COLO829 (cell line): ENCODE measurements around the gene ATF2.
"Not testable (repeated sequence)": the region's sequence is repeated elsewhere in the genome, so short reads cannot be mapped to it uniquely, and the experiment has no call there.

ENCODE experiments used
- DNase-seq: peaks from one replicate; pipeline ENCODE4 v3.0.0; 2012; ENCODE audit warnings: low spot score

The ATF2 gene

GRCh38 chr2:175164235-175164634, 3.8 kb downstream of the ATF2 start:
- DNase-seq, result no peak

DNA sequence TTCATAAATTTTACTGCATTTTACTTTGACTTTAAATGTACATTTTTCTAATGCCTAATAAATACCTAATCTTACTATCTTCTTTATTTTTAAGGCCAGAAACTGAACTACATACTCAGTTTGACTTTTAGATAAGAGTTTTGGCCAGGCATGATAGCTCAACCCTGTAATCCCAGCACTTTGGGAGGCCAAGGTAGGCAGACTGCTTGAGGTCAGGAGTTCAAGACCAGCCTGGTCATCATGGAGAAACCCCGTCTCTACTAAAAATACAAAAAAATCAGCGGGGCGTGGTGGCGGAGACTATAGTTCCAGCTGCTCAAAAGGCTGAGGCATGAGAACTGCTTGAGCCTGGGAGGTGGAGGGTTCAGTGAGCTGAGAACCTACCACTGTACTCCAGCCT, 9.1 kb downstream of the ATF2 start:
- no peak for DNase-seq

DNA sequence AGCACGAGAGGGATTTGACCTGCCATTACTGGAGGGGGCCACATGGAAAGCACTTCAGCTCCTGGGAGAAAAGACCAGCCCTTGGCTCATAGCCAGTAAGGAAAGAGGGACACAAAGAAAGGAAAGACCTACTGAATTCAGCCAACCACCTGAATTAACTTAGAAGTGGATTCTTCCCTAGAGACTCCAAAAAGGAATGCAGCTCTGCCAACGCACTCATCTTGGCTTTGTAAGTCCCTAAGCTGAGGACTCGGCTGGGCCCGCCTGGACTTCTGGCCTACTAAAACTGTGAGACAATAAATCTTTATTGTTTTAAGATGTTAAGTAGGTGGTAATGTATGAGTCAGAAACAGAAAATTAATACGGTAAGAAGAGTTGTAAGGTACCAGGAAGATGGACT, 11.5 kb downstream of the ATF2 start:
- no peak for DNase-seq

DNA sequence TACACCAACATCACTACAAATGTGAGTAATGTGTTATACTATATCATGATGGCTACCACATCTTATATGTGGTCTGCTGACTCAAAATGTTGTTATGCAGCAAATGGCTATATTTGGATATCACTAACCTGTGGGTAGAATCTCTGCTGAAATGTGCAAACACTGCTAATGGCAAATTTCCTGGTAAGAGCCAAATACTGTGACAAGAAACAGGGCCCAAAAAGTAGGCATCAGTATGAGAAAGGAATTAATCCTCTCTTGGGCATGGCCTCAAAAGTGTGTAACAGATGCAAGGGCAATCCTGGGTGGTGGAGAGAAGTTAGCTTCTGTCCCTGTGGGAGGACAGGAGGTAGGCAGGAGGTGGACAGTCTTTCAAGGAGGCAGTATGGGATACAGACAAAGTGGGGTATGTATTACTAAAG, 13.3 kb downstream of the ATF2 start:
- no peak for DNase-seq

- no peak for DNase-seq
These were observed 15.8 kb downstream of the ATF2 start for GRCh38 chr2:175152242-175152641.

DNA sequence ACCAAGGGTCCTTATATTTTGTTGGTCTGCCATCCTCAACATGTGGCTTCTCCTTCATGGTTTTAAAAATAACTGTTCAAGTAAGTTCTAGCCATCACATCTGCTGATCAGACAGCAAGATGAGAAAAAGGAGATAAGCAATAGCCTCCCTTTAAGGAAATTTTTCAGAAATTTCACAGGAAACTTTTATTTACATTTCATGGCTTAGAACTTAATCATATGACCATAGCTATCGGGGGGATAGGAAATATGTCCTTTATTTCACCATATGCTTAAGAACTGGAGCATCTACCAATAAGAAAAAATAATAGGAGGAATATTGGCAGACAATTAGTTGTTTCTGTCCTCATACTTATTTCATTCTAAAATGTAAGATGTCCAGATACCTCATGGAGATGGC, 16.2 kb downstream of the ATF2 start:
- DNase-seq, result no peak

GRCh38 chr2:175147186-175147585, 20.8 kb downstream of the ATF2 start:
- no peak for DNase-seq

DNA sequence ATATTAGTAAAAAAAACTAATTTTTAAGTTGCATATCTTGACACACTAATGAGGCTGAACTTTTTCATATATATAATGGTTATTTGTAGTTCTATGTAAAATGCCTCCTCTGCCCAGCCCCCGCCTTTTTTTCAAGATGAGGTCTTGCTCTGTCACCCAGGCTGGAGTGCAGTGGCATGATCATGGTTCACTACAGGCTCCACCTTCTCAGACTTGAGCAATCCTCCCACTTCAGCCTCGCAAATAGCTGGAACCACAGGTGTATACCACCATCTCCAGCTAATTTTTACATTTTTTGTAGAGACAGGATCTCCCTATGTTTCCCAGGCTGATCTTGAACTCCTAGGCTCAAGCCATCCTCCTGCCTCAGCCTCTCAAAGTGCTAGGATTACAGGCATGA, 24.3 kb downstream of the ATF2 start:
- DNase-seq, result no peak

GRCh38 chr2:175143191-175143590, 24.8 kb downstream of the ATF2 start:
- no peak for DNase-seq

- DNase-seq, result no peak
These were observed 27.7 kb downstream of the ATF2 start for GRCh38 chr2:175140332-175140731.

DNA sequence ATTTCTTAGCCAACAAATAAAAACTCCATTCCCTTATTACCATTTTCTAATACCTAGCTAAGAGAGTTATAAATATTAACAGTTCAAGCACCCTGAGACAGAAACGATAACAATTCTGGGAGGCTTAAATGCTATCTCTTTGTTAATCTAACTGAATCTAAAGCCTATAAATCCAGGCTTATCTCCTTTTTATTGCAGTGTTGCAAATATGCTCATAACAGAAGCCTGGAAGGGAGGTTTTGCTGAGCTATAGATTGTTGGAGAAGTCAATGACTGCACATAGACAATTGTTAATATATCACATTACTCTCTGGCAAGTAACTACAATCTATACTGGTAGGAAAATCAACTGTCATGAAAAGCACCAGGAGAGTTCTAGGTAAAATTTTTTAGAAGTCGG, 30.2 kb downstream of the ATF2 start:
- no peak for DNase-seq

- no peak for DNase-seq
These were observed 31.4 kb downstream of the ATF2 start for GRCh38 chr2:175136334-175137215.

DNA sequence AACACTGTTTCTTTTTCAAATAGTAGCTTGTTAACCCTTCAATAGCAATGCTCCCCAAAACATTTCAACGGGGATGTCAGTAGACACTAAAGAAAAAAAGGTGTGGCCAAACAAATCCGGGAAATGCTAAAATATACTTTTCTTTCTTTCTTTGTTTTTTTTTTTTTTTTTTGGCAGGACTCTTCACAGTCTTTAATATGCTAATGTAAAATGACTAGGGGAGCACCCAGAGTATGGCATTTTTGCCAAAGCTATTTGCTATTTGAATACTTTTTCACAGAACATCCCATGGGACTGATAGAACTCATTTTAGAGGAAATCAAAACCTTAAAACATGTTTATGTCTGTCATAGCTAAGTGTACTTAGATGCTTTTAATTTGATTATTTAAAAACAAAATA, 32.1 kb downstream of the ATF2 start:
- no peak for DNase-seq

GRCh38 chr2:175135177-175135576, 32.8 kb downstream of the ATF2 start:
- no peak for DNase-seq

DNA sequence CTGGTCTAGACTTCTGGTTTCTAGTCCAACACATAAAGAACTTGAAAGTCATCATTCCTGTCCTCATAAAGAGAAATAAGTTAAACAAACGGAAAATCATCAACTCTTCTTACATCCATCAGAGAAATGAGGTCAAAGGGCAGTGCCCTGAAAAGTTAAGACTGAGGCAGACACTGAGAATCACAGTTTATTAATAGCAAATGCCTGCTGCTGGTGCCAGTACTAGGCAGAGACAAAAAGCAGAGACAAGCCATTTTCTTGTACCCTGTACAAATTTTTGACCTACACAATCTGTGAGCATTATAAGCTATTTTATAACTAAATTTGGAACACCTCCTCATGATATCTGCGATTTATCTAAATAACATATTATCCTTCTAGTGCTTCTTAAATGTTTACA, 36.8 kb downstream of the ATF2 start:
- no peak for DNase-seq

GRCh38 chr2:175126661-175127060, 41.3 kb downstream of the ATF2 start:
- DNase-seq, result no peak

DNA sequence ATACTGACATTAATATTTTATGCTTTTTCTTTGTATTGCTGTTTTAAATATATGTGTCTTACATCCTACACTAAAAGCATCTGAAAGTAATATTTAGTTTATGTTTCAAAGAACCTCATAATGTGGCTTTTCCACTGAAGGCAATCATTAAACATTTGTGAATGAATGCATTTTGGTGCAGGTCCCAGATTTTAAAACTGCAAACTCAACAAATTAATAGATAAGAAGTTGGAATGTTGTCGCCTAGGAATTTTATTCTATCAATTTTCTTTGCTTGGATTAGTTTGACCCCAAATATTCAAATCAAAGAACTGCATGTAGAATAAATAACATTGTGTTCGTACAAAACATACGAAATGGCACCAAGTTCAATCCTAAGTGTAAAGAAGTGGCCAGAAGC, 44.7 kb downstream of the ATF2 start:
- DNase-seq, result no peak

DNA sequence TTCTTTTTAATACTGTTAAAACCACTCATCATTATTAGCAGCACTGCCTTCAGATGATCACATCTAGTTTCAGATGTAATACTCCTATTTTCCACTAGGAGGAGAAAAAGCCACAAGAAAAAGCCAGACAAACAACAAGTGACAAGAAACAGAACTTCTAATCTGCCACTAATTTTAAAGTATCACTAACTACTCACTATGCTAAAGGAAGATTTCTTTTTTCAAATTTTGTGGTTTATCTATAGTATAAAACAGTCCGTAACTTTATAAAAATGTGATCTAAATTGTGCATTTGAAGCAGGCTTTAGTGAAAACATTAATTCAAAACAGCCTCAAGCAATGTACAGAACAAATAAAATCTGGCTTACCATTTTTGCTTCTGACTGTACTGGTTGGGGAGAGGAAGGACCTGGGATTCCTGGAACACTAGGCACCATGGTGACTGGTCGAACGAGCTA, 56.8 kb downstream of the ATF2 start:
- peak; percentile 36 for DNase-seq

DNA sequence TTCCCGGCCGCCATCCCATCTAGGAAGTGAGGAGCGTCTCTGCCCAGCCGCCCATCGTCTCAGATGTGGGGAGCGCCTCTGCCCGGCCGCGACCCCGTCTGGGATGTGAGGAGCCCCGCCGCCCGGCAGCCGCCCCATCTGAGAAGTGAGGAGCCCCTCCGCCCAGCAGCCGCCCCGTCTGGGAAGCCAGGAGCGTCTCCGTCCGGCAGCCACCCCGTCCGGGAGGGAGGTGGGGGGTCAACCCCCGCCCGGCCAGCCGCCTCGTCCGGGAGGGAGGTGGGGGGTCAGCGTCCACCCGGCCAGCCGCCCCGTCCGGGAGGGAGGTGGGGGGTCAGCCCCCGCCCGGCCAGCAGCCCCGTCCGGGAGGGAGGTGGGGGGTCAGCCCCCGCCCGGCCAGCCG, 59.9 kb downstream of the ATF2 start:
- DNase-seq, result not testable (repeated sequence)

DNA sequence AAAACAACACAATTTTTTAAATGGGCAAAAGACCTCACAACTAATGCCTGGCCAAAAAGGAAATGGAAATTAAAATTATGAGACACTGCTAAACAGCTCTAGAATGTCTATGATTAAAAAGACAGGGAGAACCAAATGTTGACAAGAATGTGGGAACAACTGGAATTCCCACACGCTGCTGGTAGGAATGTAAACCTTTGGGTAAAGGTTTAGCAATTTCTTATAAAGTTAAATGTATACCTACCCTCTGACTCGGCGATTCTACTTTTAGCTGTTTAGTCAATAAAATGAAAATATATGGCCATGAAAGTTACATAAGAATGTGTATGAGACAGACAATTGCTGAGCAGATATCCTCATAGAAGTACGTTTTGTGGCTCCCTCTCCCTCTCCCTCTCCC, 60.9 kb downstream of the ATF2 start:
- no peak for DNase-seq

GRCh38 chr2:175103191-175103590, 64.8 kb downstream of the ATF2 start:
- DNase-seq, result no peak

DNA sequence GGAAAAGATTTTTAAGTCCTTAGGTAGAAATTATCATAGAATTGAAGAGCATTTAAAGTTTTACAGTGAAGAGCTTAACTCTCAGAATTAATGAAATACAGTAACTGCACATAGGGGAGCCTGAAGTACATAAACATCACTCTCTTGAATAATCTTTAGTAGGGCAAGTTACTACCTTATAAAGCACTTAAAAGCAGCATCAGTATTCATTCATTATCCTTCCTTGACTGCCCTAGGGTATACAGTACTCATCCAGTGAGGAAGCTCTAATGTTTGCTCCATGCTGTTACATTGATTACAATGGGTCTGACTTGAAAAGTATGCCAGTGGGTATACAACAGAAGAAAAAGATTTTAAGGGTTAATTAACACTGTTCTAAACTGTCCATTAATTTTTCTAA, 66.5 kb downstream of the ATF2 start:
- DNase-seq, result no peak

- no peak for DNase-seq
These were observed 70.7 kb downstream of the ATF2 start for GRCh38 chr2:175097297-175097696.

DNA sequence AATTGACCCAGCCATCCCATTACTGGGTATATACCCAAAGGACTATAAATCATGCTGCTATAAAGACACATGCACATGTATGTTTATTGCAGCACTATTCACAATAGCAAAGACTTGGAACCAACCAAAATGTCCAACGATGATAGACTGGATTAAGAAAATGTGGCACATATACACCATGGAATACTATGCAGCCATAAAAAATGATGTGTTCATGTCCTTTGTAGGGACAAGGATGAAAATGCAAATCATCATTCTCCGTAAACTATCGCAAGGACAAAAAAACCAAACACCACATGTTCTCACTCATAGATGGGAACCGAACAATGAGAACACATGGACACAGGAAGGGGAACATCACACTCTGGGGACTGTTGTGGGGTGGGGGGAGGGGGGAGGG, 83.9 kb downstream of the ATF2 start:
- not testable (repeated sequence) for DNase-seq
